Panc1 (cell line): ENCODE data around the gene CALU. TPM values are rescaled to one million over a fixed set of nuclear protein-coding genes. Genes with fewer than 3 reads are reported as not detected.

Source experiments
- ATAC-seq: fragments of 200-7000 bp; cut with Tn5 transposase; 2 replicates; pipeline ENCODE4 v1.9.1; 2020; ENCODE audit warnings: mild to moderate bottlenecking, moderate library complexity
- BruUV-seq: library from RNA; stranded (reverse); fragments of 400-500 nt; replicated peaks from 2 replicates; lab custom pipeline; 2021; lab: Mats Ljungman, UMichigan
- CTCF ChIA-PET: fragments of 300-600 bp; sonication (Branson Sonifier 250); formaldehyde crosslinking; loops from one replicate; lab custom pipeline; 2022; ENCODE audit warnings: antibody characterized with exemption; lab: Charles Lee
- POLR2A ChIA-PET: fragments of 300-600 bp; sonication (Branson Sonifier 250); formaldehyde crosslinking; loops from one replicate; lab custom pipeline; 2022; ENCODE audit warnings: antibody characterized with exemption; lab: Charles Lee
- DNase-seq: peaks from one replicate; pipeline ENCODE4 v3.0.0-alpha.2; 2010; ENCODE audit warnings: low read depth, low spot score
- H3K27ac ChIP-seq: 2 replicates; pipeline ENCODE4 v1.5.1; 2011; ENCODE audit warnings: mild to moderate bottlenecking, low read length, inconsistent platforms
- H3K27me3 ChIP-seq: fragments of 200-500 bp; sonication (Bioruptor generic); 2 replicates; pipeline ENCODE4 v1.6.0; 2014; ENCODE audit warnings: low read length, inconsistent platforms; ENCODE audit not compliant: control insufficient read depth, insufficient read depth
- H3K36me3 ChIP-seq: fragments of 200-500 bp; sonication (Bioruptor generic); 2 replicates; pipeline ENCODE4 v1.5.1; 2014; ENCODE audit warnings: inconsistent platforms, mild to moderate bottlenecking, low read length, moderate library complexity; ENCODE audit not compliant: control insufficient read depth, insufficient read depth
- H3K4me1 ChIP-seq: 2 replicates; pipeline ENCODE4 v1.5.1; 2011; ENCODE audit warnings: inconsistent platforms, mild to moderate bottlenecking, low read length, moderate library complexity; ENCODE audit not compliant: control insufficient read depth, insufficient read depth
- H3K4me3 ChIP-seq, 2 experiments: 2 replicates each; pipeline ENCODE4 v1.5.1; 2011 to 2012; ENCODE audit warnings: low read depth in 2 of 2, low read length in 2 of 2, mild to moderate bottlenecking in 2 of 2, inconsistent platforms in 1 of 2, moderate library complexity in 1 of 2
- H3K9me3 ChIP-seq: fragments of 200-500 bp; sonication (Bioruptor generic); 2 replicates; pipeline ENCODE4 v1.5.1; 2014; ENCODE audit warnings: low read depth, mild to moderate bottlenecking, inconsistent platforms, low read length, moderate library complexity; ENCODE audit not compliant: control insufficient read depth, insufficient read depth
- POLR2AphosphoS5 ChIP-seq: IDR thresholded peaks from 2 replicates; pipeline ENCODE4 v1.6.1; 2012; ENCODE audit warnings: mild to moderate bottlenecking, low read depth, low read length, moderate library complexity
- SIN3A ChIP-seq: IDR thresholded peaks from 2 replicates; pipeline ENCODE4 v1.6.1; 2012; ENCODE audit warnings: low read depth, mild to moderate bottlenecking, low read length, moderate library complexity, borderline replicate concordance; ENCODE audit not compliant: insufficient read depth
- TCF7L2 ChIP-seq: IDR thresholded peaks from 2 replicates; pipeline ENCODE4 v1.6.1; 2011; ENCODE audit warnings: mild to moderate bottlenecking, low read depth, low read length, inconsistent platforms
- in situ Hi-C: cut with HindIII; loops from 2 replicates; pipeline ENCODE4 v1.10.0; 2016; ENCODE audit warnings: low sequenced_read_pairs, low pct_unique_long_range_greater_than_20kb
- intact Hi-C: fragments of 100-400 bp; cut with micrococcal nuclease; formaldehyde crosslinking; loops from one replicate; pipeline ENCODE4 v1.10.0; 2022; ENCODE audit not compliant: unreplicated experiment
- total RNA-seq: library from RNA; stranded (reverse); gene quantifications from one replicate; pipeline ENCODE4 v1.2.1, GENCODE V29; 2021; ENCODE audit not compliant: unreplicated experiment
- TF ChIP-seq, protein P1 (sequence below), 2 experiments: IDR thresholded peaks; 2 replicates each; pipeline ENCODE4 v1.6.1; 2011 to 2012; ENCODE audit warnings: low read depth in 2 of 2, control low read depth in 1 of 2, low read length in 1 of 2, mild to moderate bottlenecking in 1 of 2, moderate library complexity in 1 of 2; ENCODE audit not compliant: insufficient read depth in 1 of 2
- TF ChIP-seq, protein P2 (sequence below): fragments of 450-650 bp; IDR thresholded peaks from 2 replicates; pipeline ENCODE4 v1.5.1; 2017; ENCODE audit warnings: mild to moderate bottlenecking

The CALU gene
- total RNA-seq, 1 experiment from 2014 or later, result 210 TPM

DNA sequence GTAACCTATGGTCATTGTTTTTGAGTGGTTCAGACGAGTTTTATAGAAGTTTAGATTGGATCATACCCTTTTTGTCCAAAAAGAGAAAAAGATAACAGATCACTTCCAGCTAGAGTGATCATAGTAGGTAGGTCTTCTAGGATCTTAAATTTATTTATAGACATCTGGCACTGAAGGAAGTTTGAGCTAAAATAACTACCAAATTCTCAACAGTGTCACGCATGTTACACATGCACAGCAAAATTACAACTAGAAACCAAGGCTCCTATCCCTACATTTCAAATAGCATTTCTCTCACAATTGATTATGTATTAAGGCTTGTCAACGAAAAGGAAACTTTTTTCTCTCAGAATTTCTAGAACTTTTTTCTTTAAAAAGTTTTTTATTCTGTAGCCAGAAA lies 2.3 kb downstream of the CALU start:
- in situ Hi-C loops, result no loop called here
- BruUV-seq, result no TSS peak
- intact Hi-C loops, result no loop called here
- ChIA-PET POLR2A (interaction anchor here (0.9 kb wide), 1 partner anchor 13 kb away, joined by 3 read pairs; no protein-coding TSS in a partner anchor), CTCF (no interaction called here)
- Histone ChIP-seq H3K9me3 (no peaks in the 10 kb centered on the region), H3K4me1 (peaks cover 29% of the 10 kb centered on the region), H3K4me3 (no peak overlapping the region), H3K27ac (no peak overlapping the region), H3K36me3 (peaks cover 5% of the 10 kb centered on the region), H3K27me3 (no peaks in the 10 kb centered on the region)
- DNase-seq (no peak), ATAC-seq (no peak)
- TF ChIP-seq, protein P1, sequence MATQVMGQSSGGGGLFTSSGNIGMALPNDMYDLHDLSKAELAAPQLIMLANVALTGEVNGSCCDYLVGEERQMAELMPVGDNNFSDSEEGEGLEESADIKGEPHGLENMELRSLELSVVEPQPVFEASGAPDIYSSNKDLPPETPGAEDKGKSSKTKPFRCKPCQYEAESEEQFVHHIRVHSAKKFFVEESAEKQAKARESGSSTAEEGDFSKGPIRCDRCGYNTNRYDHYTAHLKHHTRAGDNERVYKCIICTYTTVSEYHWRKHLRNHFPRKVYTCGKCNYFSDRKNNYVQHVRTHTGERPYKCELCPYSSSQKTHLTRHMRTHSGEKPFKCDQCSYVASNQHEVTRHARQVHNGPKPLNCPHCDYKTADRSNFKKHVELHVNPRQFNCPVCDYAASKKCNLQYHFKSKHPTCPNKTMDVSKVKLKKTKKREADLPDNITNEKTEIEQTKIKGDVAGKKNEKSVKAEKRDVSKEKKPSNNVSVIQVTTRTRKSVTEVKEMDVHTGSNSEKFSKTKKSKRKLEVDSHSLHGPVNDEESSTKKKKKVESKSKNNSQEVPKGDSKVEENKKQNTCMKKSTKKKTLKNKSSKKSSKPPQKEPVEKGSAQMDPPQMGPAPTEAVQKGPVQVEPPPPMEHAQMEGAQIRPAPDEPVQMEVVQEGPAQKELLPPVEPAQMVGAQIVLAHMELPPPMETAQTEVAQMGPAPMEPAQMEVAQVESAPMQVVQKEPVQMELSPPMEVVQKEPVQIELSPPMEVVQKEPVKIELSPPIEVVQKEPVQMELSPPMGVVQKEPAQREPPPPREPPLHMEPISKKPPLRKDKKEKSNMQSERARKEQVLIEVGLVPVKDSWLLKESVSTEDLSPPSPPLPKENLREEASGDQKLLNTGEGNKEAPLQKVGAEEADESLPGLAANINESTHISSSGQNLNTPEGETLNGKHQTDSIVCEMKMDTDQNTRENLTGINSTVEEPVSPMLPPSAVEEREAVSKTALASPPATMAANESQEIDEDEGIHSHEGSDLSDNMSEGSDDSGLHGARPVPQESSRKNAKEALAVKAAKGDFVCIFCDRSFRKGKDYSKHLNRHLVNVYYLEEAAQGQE (IDR thresholded peaks at IDR 0.05; ENCODE audit: insufficient read depth in 1 of 2, low read depth in 2 of 2, low read length in 1 of 2), result no peak
- no peak for TF ChIP-seq SIN3A
- no peak for TF ChIP-seq POLR2AphosphoS5
- TF ChIP-seq, protein P2, sequence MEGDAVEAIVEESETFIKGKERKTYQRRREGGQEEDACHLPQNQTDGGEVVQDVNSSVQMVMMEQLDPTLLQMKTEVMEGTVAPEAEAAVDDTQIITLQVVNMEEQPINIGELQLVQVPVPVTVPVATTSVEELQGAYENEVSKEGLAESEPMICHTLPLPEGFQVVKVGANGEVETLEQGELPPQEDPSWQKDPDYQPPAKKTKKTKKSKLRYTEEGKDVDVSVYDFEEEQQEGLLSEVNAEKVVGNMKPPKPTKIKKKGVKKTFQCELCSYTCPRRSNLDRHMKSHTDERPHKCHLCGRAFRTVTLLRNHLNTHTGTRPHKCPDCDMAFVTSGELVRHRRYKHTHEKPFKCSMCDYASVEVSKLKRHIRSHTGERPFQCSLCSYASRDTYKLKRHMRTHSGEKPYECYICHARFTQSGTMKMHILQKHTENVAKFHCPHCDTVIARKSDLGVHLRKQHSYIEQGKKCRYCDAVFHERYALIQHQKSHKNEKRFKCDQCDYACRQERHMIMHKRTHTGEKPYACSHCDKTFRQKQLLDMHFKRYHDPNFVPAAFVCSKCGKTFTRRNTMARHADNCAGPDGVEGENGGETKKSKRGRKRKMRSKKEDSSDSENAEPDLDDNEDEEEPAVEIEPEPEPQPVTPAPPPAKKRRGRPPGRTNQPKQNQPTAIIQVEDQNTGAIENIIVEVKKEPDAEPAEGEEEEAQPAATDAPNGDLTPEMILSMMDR, result no peak
- TF ChIP-seq TCF7L2, result no peak

DNA sequence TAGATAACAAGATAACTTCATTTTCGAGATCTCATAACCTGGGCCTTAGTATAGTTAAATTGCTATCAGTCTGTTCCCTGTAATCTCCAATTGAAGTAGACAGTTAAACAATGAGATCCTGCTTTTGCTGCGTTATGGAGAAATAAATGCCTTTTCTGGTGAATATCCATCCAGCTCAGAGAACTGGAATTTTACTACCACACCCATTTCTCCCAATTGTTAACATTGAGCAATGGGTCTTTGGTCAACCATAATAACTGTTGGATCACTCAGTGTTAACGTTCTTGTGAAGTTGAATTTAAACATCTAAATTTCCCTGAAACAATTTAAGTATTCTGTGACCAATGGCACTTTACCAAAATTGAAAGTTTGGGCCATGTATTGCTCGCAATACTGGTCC lies 3.0 kb downstream of the CALU start:
- intact Hi-C loops, result no loop called here
- POLR2A ChIA-PET, result interaction anchor here (0.9 kb wide), 1 partner anchor 13 kb away, joined by 3 read pairs; no protein-coding TSS in a partner anchor
- CTCF ChIA-PET, result no interaction called here
- H3K36me3 ChIP-seq, result peaks cover 5% of the 10 kb centered on the region
- no peaks in the 10 kb centered on the region for H3K9me3 ChIP-seq
- no peaks in the 10 kb centered on the region for H3K27me3 ChIP-seq
- BruUV-seq, result no TSS peak
- no peak for ATAC-seq
- no peak overlapping the region for H3K27ac ChIP-seq
- in situ Hi-C loops, result no loop called here
- H3K4me1 ChIP-seq, result peaks cover 29% of the 10 kb centered on the region
- TF ChIP-seq, protein P1 (IDR thresholded peaks at IDR 0.05; ENCODE audit: insufficient read depth in 1 of 2, low read depth in 2 of 2, low read length in 1 of 2), result no peak
- no peak for TF ChIP-seq TCF7L2
- no peak for TF ChIP-seq POLR2AphosphoS5
- TF ChIP-seq, protein P2, result no peak
- TF ChIP-seq SIN3A, result no peak
- no peak overlapping the region for H3K4me3 ChIP-seq
- peak; percentile 8 for DNase-seq
